NCI-H2081 (cell line): ENCODE results near the gene TSR3.

ENCODE experiments used
- DNase-seq, 2 experiments: peaks; one replicate each; lab custom pipeline; 2025; lab: John Stamatoyannopoulos, UW

Gene TSR3

DNA sequence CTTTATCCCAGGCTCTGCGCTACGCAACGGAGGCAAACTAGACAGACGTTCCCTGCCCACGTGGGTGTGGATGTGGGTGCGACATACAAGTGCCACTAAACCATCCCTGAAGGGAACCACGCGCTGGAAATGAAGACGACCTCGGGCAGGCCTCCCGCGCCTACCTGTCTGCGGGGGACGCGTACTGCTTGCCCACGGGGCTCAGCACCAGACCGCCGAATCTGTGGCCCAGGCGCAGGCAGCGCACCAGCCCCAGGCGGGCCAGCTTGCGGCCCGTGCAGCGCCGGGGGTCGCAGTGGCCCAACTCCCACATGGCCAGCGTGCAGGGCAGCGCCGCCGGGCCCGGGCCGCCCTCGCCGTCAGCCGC, 480 bp downstream of the TSR3 start:
- no peak for DNase-seq

DNA sequence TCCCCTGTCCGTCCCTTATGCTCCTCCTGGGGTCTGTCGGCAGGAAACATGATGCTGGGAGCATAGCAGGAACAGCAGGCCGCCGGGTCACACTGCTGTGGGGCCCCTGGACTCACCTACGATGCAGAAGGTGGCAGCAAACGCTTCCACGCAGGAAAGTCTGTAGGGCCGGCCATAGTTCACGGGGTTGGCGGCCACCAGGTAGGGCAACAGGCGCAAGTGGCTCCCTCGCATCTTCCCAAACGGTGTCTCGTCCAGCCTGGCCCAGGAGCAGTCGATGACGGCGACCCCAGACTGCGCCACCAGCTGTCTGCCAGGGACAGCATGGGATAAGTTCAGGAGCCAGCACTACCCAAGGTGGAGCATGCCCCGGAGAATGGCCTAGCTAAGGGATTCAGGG, 987 bp downstream of the TSR3 start:
- no peak for DNase-seq

DNA sequence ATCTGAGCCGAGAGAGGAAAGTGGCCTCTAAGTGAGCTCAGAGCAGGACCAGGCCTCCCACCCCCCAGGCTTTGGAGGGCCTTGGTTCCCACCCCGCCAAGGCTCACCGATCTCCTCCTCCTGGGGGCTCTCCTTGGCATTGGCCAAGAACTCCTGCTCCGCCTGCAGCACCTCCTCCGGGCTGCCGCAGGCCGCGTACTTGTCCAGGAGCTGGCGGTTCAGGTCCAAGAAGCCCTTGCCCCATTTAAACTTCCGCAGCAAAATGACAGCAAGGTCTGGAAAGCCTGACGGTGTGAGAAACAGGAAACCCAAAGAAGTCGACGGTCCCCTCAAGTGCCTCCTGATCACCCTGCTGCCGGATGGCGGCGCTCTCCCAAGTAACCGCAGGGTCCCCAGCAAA, 1.7 kb downstream of the TSR3 start:
- no peak for DNase-seq

DNA sequence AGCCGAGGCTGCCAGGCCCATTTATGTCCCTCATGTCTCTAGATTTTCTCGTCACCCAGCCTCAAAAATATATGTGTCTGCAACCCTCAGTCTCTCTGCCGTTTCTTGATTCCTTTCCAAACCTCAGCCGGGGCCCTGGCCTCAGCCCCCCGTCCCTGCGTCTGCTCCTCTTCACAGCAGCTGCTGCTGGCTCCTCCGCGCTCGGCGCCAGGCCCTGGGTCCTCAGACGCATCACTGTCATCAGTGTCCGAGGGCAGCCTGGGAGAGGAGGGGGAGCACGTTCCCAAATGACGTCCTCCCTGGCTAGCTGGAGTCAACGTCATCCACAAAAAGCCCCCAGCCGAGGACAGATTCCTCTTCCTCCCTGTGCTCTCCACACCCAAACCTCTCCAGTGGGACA, 2.3 kb downstream of the TSR3 start:
- no peak for DNase-seq

DNA sequence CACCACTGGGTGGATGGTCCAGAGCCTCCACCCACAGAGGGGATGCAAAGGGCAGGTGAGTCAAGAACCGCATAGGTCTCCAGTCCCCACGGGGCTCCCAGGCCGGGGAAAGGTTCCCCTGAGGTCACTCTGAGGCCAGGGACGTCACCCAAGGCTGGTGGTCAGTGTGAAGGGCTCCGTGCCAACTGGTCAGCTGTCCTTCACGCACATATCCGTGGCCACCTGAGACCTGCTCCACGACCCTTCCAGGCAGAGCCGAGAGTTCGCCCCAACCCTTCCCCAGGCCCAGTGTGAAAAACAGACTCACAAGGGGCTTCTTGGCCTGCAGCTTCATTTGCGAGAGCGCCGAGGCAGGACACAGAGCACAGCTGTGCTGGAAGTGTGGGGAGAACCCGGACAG, 2.8 kb downstream of the TSR3 start:
- no peak for DNase-seq

DNA sequence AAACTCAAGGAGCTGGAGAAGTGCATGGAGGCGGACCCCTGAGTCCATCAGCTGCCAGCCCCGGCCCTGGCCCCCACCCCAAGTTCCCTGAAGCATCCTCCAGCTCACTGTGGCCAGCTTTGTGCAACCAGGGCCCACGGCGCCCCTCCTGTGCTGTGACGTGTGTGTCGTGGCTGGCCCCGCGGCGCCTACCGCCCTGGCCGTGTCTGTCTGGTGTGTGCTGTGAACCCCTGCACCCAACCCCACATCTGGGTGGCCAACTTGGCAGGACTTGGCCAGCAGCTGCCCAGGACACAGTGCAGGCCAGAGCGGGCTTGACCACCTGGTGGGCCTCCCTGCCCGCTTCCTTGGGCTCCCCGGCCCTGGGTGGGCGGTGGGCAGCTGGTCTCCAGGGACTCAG, 3.2 kb downstream of the TSR3 start:
- DNase-seq = no peak

DNA sequence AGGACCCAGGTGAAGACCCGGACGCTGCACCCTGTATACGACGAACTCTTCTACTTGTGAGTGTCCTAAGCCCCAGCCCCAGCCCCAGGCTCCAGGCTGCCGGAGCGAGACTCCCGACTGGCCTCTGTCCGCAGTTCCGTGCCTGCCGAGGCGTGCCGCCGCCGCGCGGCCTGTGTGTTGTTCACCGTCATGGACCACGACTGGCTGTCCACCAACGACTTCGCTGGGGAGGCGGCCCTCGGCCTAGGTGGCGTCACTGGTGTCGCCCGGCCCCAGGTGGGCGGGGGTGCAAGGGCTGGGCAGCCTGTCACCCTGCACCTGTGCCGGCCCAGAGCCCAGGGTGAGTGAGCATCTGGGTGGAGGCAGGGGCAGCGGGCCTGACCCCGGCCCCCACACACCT, 3.7 kb downstream of the TSR3 start:
- no peak for DNase-seq

DNA sequence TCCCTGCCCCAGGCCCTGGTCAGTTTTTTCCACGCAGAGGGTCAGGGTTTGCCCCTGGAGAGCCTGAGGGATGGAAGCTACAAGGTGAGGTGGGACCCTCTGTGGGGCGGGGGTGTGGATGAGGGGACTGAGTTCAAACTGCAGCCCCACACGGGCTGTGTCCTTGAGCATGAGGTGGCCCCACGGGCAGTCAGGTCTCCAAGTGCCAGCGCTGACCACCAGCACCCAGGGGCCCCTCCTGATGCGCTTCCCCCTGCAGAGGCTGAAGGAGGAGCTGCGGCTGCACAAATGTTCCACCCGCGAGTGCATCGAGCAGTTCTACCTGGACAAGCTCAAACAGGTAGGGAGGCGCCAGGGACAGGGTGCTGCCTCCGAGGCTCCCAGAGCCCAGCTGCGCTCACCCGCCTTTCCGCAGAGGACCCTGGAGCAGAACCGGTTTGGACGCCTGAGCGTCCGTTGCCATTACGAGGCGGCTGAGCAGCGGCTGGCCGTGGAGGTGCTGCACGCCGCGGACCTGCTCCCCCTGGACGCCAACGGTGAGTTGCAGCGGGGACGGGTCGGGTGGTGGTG, 4.3 kb downstream of the TSR3 start:
- no peak for DNase-seq

DNA sequence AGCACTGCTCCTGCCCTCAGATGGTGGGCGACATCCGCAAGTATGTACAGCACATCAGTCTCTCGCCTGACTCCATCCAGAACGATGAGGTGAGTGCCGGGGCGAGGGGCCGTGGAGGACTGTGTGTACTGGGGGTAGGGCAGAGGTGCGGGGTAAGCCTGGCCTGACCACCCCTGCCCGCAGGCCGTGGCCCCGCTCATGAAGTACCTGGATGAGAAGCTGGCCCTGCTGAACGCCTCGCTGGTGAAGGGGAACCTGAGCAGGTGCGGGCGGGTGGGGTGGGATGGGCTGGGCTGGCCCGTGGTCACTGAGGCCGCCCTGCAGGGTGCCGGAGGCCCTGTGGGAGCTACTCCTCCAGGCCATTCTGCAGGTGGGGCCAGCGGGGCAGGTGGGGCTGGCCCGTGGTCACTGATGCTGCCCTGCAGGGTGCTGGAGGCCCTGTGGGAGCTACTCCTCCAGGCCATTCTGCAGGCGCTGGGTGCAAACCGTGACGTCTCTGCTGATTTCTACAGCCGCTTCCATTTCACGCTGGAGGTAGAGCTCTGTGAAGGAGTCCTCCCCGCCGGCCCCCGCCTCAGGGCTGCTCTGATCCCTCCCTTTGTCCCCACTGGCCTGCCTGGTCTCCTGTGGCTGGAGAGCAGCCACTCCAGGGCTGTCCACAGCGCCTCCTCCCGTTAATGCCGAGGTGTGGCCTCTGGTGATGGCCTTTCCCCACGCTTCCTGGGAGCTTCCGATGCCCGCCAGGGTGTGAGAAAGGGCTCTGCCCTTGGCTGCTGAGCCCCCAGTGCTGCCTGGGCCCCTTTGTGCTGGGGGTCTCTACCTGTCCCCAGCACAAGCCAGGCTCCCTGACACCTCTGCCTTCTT, 5.0 kb downstream of the TSR3 start:
- no peak for DNase-seq

DNA sequence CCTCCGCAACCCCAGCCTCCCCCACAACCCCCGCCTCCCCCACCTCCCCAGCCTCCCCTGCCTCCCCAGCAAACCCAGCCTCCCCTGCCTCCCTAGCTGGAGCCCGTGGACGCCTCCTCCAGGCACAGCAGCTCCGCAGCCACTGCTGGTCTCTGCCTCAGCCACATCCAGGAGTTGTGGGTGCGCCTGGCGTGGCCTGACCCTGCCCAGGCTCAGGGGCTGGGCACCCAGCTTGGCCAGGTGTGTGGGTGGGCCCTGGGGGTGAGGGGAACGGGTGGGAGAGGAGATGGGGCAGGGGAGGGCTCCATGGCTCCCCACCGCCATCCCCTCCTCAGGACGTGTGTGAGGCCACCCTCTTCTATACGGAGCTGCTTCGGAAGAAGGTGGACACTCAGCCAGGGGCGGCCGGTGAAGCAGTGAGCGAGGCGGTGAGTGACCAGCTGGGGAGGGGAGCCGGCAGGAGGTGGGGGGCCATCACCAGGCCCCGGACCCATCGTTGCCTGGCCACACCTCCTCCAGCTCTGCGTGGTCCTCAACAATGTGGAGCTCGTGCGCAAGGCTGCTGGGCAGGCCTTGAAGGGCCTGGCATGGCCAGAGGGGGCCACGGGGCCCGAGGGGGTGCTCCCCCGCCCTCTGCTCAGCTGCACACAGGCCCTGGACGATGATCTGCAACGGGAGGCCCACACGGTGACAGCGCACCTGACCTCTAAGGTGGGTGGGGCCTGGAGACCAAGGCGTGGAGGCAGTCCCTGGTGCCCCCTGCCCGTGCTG, 5.8 kb downstream of the TSR3 start:
- DNase-seq = no peak

DNA sequence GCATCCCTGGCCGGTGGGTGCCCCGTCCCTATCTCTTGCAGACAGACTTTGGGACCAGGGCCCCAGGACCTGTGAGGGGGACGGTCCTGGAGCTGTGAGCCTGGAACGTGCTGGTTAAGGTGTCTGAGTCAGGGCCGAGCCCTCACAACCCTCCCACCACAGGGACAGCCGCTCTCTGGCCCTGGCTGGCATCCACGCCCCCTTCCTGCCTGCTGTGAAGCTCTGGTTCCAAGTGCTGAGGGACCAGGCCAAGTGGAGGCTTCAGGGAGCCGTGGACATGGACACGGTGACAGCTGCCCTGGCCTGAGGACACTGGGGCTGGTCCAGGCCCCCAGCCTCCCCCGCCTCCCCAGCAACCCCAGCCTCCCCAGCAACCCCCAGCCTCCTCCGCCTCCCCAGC, 6.6 kb downstream of the TSR3 start:
- no peak for DNase-seq

DNA sequence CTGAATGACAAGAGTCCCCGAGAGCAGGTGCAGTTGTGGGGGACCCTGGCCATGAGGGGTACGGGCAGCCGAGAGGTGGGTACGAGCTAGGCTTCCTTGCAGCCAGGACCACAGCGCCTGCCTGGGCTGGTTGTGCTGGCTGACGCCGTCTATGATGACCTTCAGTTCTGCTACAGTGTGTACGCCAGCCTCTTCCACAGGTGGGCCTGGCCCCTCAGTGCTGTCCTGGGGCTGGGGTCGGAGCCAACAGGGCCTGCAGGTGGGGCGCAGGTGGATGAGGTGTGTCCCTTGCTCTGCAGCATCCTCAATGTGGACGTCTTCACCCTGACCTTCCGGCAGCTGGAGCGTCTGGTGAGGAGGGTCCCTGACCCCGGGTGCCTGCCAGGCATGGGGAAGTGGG, 7.2 kb downstream of the TSR3 start:
- DNase-seq = no peak

DNA sequence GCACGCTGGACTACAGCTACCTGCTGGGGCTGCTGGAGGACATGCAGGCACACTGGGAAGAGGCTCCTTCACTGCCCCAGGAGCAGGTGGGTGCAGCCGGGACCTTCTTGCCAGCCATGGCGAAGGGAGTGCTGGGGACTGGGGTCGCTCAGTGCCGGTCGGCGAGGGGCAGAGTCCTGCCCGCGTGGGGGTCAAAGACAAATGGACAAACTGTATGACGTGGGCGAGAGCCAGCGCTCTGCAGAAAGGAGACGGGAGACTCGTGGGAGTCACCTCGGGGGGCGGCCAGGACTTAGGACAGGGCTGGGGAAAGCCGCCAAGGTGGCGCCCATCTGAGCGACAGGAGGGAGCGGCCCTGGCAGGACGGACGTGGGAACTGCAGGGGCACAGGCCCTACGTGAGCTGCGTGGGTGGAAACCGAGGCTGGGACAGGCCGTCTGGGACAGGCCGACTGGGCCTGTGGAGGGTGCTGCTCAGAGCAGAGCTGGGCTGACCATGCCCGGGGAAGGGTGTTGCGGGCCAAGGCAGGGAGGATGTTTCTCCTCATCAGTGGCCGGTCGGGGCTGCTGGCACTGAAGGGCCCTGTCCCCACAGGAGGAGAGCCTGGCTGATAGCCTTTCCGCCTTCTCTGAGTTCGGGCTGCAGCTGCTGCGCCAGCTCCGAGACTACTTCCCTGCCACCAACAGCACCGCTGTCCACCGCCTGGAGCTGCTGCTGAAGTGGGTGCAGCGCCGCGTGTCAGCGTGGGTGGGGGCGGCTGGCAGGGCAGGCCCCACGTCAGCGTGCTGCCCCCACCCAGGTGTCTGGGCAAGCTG, 8.0 kb downstream of the TSR3 start:
- DNase-seq = no peak

DNA sequence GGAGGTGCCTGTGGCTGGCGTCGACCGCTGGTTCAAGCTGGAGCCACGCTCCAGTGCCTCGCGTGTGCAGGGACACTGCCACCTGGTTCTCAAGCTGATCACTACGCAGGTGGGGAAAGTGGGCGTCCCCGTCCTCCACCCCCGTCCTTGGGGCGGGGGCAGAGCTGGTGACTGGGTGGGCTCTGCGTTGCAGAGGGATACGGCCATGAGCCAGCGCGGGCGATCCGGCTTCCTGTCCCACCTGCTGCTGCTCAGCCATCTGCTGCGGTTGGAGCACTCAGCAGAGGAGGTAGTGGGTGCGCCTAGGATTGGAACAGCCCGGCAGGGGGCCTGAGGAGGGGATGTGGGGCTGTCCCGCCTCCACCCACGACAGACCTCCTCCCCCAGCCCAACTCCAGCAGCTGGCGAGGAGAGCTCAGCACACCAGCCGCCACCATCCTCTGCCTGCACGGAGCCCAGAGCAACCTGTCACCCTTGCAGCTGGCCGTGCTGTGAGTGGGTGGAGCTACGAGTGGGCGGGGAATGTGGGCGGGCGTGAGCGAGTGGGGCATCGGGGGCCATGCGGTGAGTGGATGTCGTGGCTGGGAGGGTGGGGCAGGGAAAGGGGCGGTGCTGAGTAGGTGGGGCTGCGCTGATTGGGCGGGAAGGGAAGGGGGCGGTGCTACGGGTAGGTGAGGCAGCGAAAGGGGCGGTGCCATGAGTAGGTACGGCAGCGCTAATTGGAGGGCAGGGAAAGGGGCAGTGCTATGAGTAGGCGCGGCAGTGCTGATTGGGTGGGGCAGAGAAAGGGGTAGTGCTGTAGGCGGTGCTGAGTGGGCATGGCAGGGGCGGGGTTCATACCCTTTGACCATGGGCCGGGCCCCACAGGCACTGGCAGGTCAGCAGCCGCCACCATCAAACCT, 8.9 kb downstream of the TSR3 start:
- peak; percentile 96 to 97 for DNase-seq

DNA sequence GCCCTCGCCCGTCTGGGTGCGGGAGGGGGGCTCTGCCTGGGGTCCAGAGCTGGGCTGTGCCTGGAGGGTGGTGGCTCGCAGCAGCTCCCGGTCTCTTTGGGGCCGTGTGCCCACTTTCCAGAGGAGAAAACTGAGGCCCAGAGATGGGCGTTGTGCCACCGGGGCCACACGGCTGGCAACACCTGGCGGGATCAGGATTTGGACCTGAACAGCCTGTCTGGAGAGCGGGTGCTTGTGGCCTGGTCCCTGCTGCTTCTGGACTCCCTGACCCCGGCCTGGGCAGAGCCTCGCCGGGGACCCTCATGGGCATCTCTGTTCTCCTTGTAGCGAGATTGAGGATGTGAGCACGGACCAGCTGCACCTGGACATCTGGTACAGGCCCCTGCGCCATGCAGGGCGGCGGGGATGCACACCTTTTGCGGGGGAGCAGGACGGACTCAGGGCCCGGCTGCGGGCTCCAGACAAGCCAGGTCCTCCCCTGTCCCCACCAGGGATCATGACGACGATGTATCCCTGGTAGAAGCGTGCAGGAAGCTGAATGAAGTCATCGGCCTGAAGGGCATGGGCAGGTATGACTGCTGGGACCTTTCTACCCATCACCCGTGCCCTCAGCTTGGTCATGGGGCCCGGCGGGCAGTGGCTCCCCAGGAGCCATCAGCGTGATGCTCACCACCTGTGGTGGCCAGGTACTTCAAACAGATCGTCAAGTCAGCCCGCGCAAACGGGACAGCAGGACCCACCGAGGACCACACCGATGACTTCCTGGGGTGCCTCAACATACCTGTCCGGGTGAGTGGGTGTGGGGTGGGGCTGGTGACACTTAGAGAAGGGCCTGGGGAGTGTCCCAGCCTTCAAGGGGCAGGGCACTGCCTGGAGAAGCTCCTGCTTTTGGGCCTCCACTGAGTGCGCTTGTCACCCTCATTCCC, 9.9 kb downstream of the TSR3 start:
- no peak for DNase-seq

DNA sequence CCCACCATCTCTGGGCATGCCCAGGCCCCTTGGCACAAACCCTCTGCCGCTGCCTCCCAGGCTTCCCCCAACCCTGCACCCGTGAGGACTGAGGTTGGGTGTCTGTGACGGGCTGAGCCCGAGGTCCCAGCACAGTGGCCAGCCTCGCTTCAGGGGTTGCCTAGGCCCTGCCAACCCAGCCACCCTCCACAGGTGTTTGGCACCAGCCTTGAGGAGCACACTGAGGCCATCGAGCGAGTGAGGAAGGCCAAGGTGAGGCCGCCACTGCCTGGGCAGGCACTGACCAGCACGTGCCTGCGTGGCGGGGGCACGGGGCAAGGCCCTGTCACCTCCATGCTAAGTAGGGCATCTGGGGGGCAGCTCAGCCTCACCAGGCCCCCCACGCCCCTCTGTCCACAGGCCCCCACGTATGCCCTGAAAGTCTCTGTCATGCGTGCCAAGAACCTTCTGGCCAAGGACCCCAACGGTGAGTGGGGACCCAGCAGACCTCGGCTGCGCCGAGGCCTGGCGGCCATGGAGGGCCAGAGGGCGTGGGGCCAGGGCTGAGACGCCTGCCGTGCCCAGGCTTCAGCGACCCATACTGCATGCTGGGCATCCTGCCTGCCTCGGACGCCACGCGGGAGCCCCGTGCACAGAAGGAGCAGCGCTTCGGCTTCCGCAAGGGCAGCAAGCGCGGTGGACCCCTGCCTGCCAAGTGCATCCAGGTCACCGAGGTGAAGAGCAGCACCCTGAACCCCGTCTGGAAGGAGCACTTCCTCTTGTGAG, 10.8 kb downstream of the TSR3 start:
- no peak for DNase-seq

DNA sequence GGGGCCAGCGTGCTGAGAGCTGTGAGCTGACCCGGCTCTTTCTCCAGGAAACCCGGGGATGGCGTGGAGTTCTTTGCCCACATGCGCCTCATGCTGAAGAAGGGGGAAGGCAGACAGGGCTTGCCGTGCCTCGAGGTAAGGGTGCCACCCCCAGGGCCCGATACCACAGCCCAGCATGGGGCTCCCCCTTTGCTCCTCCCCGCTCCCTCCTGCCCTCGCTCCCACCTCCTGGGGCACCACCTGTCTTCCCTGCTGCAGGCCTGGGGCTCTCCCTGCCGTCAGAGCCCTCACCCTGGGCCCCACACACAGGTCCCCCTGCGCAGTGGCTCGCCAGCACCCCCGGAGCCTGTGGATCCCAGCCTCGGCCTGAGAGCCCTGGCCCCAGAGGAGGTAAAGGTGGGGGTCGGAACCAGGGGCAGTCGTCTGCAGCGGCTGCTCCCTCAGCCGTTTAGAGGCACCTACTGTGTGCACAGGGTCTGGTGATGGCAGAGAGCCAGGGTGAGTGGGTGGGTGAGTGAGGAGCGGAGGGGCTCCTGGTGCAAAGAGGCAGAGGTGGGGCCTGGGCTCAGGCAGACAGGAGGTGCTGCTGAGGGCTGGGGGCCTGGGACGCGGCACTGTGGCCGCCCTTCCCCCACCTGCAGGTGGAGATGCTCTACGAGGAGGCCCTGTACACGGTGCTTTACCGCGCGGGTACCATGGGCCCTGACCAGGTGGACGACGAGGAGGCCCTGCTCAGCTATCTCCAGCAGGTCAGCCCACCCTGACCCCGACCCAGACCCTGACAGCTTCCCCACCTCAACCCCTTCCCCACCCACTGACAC, 12.6 kb downstream of the TSR3 start:
- no peak for DNase-seq

DNA sequence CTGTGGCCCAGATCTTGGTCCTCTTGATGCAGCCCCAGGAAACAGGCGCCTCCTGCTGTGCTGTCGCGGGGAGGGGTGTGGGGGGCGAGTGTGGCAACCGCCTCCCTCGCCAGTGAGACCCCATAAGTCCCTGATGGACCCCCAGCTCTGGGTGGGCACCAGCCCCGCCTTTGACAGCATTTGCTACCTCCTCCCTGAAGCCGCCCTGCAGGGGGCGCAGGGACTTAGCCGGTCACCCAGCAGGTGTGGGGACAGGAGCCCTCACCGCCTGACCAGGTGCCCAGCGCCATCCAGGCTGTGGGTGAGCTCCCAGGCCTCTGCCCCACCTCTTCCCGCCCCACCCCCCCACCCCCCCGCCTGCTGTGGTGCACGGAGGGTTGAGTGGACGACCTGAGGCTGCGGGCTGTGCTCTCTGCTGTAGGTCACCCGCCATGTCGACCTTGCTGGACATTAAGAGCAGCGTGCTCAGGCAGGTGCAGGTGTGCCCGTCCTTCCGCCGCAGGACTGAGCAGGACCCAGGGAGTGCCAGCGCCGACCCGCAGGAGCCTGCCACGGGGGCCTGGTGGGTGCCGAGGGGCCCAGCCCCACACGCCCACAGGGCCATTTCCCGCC, 13.5 kb downstream of the TSR3 start:
- DNase-seq = peak in 1 of 2 experiments; percentile 23
